ENCODE measurements around the gene EPHB4.

Gene EPHB4

GRCh38 chr7:100836812-100837098, 9.4 kb upstream of the EPHB4 start:
- no peak overlapping the region for H3K4me3 ChIP-seq (ENCODE audit: low read depth, low read length)
- no peak for DNase-seq (ENCODE audit: low read depth)
- no peak for TF ChIP-seq CTCF (IDR thresholded peaks at IDR 0.05; ENCODE audit: control insufficient read depth, extremely low read depth, insufficient read depth)

GRCh38 chr7:100835903-100836811, 8.8 kb upstream of the EPHB4 start:
- DNase-seq (ENCODE audit: low read depth): no peak
- TF ChIP-seq CTCF (IDR thresholded peaks at IDR 0.05; ENCODE audit: control insufficient read depth, extremely low read depth, insufficient read depth): no peak
- no peak overlapping the region for H3K4me3 ChIP-seq (ENCODE audit: low read depth, low read length)

- DNase-seq (ENCODE audit: low read depth): no peak
- no peak overlapping the region for H3K4me3 ChIP-seq (ENCODE audit: low read depth, low read length)
- TF ChIP-seq CTCF (IDR thresholded peaks at IDR 0.05; ENCODE audit: control insufficient read depth, extremely low read depth, insufficient read depth): no peak
Observed at GRCh38 chr7:100832281-100832633, 4.9 kb upstream of the EPHB4 start.

GRCh38 chr7:100830396-100830795, 3.1 kb upstream of the EPHB4 start:
- H3K4me3 ChIP-seq (ENCODE audit: low read depth, low read length): no peak overlapping the region
- no peak for TF ChIP-seq CTCF (IDR thresholded peaks at IDR 0.05; ENCODE audit: control insufficient read depth, extremely low read depth, insufficient read depth)
- no peak for DNase-seq (ENCODE audit: low read depth)

GRCh38 chr7:100829150-100829716, 1.9 kb upstream of the EPHB4 start:
- no peak for DNase-seq (ENCODE audit: low read depth)
- H3K4me3 ChIP-seq (ENCODE audit: low read depth, low read length): no peak overlapping the region
- no peak for TF ChIP-seq CTCF (IDR thresholded peaks at IDR 0.05; ENCODE audit: control insufficient read depth, extremely low read depth, insufficient read depth)

GRCh38 chr7:100826514-100827329, 601 bp downstream of the EPHB4 start:
- no peak for TF ChIP-seq CTCF (IDR thresholded peaks at IDR 0.05; ENCODE audit: control insufficient read depth, extremely low read depth, insufficient read depth)
- no peak for DNase-seq (ENCODE audit: low read depth)
- H3K4me3 ChIP-seq (ENCODE audit: low read depth, low read length): peak overlapping the region; percentile 74

Data from LNCaP clone FGC (cell line).